Right ventricle myocardium superior (tissue), 1 donor: ENCODE data around the gene UBXN1. TPM values are rescaled to one million over a fixed set of nuclear protein-coding genes. Genes with fewer than 3 reads are reported as not detected.
A peak's percentile ranks its signal among the peaks of the same experiment; 100 is the strongest.

Experiments used
- ATAC-seq: fragments of 200-7000 bp; cut with Tn5 transposase; one replicate; pipeline ENCODE4 v1.9.1; 2020; ENCODE audit warnings: mild to moderate bottlenecking; ENCODE audit not compliant: poor library complexity
- DNase-seq: peaks from one replicate; pipeline ENCODE4 v3.0.0-alpha.2; 2020
- intact Hi-C: fragments of 100-400 bp; cut with DNase I; formaldehyde crosslinking; loops from one replicate; pipeline ENCODE4 v1.11.2; 2022
- long read RNA-seq: library from polyadenylated mRNA; unstranded; transcript quantifications from one replicate; pipeline ENCODE4 v2.0.0, GENCODE V29; 2021
- total RNA-seq: library from RNA; stranded (reverse); fragmentation: NEBNext Ultra II Directional; extraction: Animal tissue kit (Norgen Biotek cat#: 25700); gene quantifications from one replicate; pipeline ENCODE4 v1.2.1, GENCODE V29; 2021
- donor health status: DM: no; HTN: yes; CAD: no; lungs with severe emphysema.

UBXN1 gene, protein sequence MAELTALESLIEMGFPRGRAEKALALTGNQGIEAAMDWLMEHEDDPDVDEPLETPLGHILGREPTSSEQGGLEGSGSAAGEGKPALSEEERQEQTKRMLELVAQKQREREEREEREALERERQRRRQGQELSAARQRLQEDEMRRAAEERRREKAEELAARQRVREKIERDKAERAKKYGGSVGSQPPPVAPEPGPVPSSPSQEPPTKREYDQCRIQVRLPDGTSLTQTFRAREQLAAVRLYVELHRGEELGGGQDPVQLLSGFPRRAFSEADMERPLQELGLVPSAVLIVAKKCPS
- 82.2 TPM for total RNA-seq
- long read RNA-seq, transcript UBXN1-217 (10 exons, 943 nt) = minor isoform, 5 of 168 reads
- long read RNA-seq, transcript UBXN1-202 (9 exons, 1,153 nt) = major isoform, 144 of 168 reads
- long read RNA-seq, partial matches to known transcripts = 7 of 168 reads
- long read RNA-seq, other reads (novel, unspliced or antisense) = 5 of 168 reads

DNA sequence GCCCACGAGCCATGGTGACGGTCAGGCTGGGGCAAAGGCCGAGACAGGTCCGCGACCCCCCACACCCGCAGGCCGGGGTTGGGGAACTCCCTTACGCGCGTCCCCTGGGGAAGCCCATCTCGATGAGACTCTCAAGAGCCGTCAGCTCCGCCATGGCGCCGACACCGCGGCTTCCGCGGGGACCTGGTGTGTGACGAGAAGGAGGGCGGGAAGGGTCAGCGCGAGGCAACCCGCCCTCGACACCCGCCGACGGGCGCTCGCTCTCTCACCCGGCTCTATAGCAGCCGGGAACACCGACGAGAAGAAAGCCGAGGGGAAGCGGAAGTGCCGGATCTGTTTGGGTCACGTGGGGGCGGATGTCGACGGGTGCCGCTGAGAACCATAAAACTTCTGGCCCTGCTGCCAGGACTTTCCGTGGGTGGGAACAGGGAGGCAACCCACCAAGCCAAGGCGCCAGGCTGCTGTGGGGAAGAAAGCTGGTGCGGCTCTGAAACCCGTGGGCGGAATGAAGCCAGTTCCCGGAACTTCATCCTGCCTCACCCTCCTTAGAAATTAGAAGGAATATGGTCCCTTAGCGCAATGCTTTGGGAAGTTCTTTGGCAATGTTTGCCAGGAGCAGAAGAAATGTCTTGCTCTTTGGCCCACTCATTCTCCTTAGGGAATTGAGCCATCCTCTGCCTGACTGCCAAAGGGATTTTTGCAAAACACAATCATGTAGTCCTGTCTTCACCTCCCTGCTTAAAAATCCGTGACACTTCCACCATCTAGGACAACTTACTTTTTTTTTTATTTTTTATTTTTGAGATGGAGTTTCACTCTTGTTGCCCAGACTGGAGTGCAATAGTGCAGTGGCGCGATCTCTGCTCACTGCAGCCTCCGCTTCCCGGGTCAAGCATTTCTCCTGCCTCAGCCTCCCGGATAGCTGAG, at the start of gene UBXN1:
TSS of gene UBXN1 (minus strand) at position 304 of the 927 bp plus-strand sequence. CDS start at position 154, 150 bp downstream.
- peak; percentile 95 for DNase-seq
- intact Hi-C loops = no loop called here
- peak; percentile 91 for ATAC-seq

DNA sequence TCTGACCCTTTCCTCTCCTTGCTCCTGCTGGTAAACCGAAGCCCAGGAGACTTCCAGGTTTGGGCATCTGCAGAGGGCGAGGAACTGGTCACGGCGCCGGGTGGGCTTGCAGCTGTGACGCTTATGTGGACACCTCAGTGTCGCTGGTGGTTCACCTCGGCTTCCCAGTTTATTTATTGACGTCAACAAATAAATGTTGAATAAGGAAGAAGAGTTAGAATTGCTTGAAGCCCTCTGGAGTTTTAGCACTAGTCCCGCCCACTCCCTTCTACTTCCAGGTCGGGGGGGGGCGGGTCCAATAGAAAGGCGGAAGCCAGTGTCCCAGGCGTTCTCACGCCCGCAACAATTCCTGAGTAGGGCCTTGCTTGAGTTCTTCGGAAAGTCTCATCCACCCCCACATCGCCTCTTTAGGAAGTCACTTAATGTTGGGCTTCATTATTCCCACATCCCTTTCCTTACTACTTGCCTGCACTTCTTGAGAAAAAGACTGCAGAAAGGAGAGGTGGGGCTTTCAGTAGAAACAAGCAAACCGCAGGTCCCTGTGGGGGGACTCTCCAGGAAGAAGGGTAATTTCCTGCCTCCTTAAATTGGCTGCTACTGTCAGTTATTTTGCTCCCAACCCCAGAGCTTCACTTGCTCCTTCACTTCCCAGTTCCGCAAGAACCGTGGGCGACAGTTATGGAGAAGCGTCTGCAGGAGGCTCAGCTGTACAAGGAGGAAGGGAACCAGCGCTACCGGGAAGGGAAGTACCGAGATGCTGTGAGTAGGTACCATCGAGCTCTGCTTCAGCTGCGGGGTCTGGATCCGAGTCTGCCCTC, 49.5 kb upstream of the UBXN1 start, which contains the start of gene TTC9C:
TSS of gene TTC9C (plus strand) at position 316 of the 818 bp plus-strand sequence. CDS start at position 679, 363 bp downstream.
- ATAC-seq (peak; percentile 76), DNase-seq (peak; percentile 90)
- intact Hi-C loops = no loop called here

DNA sequence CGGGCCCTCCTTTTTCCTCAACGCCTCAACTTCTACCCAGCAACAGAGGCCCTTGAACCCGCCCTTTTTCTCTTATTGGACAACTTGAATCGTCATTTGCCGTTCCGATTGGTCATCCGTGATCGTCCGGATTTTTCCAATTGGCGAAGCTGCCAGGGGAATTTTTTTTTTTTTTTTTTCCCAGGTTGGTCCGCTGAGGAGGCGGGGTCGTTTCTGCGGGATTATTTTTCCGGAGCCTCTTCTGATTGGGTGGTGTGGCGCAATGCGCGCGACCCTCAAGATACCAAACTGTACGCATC, 48.9 kb upstream of the UBXN1 start:
- ATAC-seq = peak; percentile 83
- DNase-seq = peak; percentile 89
- intact Hi-C loops = no loop called here

DNA sequence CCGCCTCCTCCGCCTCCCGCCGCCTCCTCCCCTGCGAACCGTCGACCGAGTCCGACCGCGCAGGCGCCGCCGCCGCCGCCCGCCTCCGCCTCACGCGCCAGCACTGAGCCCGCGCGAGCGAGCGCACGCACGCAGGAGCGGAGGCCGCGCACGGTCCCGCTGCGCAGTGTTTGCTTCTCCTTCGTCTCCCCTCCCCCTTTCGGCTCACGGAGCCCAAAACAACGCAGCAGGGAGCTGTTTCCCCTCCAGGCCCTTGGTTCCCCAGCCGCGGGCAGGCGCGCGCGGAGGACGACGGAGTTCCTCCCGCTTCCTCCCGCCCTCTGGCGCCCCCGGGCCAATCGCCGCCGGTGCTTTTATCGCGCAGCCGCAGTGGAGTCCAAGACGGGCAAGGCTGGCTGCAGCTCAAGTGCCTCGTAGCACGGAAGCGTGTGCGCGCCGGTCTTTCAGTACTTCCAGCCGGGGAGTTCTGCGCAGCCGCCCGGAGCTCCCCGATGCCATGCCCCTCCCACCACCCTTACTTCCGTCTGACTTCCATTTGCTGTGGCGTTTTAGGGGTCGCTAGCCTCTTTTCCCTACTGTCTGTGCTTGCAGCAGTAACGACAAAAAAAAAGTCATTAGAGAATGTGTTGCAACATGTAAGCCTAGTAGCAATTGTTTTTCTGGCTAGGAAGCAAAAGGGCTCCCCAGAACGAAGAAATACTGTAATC, 48.4 kb upstream of the UBXN1 start, which contains the start of gene HNRNPUL2:
TSS of gene HNRNPUL2 (minus strand) at position 293 of the 707 bp plus-strand sequence. CDS start 301 bp downstream, outside the sequence.
- intact Hi-C loops = no loop called here
- DNase-seq (peak; percentile 99), ATAC-seq (peak; percentile 94)

DNA sequence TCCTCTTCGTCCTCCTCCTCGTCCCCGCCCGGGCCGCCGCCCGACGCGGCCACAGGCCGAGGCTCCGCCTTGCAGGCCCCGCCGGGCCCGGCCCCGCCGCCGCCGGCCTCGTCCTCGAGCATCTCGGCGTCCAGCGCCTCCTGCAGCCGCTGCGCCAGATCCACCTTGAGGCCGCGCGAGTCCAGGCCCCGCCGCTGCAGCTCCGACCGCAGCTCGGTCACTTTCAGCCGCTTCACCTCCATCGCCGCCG, 48.0 kb upstream of the UBXN1 start:
- intact Hi-C loops = no loop called here
- DNase-seq = no peak
- ATAC-seq = peak; percentile 3

DNA sequence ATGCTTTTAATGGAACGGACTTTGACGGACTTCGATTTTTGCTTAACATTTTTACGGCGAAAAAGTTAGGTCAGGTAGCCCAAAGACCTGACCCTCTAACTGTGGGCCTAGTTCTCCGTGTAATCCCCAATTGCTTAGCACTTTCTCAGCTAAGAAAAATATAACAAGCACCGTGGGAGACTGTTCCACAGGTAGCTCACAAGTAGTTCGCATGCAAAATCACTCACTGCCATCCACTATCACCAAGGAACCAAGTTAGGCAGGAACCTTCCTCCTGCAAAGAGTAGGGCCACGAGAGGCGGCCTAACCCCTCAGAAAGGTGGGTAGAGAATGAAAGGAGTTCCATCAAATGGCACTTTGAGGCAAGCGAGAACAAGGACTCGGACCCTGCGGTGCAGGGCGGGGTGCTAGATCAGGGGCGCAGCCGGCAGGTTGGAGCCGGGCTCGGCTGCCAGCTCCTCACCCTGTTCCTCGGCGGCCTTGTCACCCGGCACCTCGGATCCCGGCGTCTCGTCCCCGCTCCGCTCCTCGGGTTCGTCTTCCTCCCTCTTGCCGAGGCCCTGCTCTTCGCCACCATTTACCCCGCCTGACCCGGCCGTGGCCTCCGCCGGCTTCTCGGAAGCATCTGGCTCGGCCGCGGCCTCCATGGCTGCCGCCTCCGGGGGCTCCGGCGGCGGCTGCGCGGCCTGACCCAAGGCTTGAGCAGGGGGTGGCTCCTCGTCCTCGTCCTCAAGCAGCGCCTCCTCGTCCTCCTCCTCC, 47.5 kb upstream of the UBXN1 start:
- DNase-seq = no peak
- intact Hi-C loops = no loop called here
- no peak for ATAC-seq

DNA sequence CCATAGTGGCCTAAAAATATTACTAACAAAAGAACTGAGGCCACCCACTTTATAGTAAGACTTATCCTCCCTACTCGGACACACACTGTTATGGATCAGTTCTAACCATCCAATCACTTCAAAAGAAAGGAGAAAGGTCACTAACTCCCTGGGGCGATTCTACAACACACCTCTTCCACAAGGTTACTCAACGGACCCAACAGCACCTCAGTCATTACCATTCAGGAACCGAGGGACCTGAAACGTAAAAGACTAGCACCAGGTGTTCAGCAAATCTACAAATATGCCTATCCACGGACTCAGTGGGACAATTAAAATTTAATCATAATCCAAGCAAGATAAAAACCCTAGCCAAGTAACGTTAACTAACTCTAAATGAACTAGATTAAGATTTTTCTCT, 46.8 kb upstream of the UBXN1 start:
- DNase-seq (no peak), ATAC-seq (no peak)
- intact Hi-C loops = no loop called here

DNA sequence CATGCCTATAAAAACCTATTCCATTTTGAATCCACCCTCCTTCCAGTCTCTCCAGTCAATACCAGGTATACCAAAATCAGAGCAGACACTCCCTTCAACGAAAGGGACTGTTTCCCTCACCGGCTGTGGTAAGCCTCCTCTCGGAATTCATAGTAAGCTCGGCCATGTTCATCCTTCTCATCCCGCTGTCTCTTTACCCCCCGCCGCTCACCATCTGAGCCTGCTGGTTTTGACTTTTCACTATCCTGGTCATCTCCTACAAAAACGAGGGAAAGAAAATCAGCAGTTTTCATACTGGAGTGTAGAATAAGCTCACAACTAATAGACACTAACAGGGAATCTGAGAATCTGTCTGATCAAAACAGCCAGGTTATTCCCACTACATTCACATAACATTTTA, 45.3 kb upstream of the UBXN1 start:
- intact Hi-C loops = no loop called here
- DNase-seq (no peak), ATAC-seq (no peak)

DNA sequence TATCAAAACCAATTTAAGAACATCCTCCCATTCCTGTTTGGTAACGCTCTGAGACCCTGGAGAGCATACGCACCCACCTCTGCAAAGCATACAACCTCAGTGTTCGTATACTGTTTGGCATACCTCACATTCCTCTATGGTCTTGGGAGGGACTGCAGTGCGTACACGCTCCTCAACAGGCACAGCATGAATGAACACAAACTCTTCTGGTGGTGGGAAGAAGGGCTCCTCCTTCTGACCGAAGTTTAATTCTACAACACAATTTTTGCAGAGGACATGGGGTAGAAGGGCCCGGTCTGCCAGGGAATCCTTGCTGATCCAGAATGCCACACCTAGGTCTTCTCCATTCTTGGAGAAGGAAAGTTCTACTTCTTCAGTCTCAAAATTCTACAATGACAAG, 43.1 kb upstream of the UBXN1 start:
- ATAC-seq = no peak
- intact Hi-C loops = no loop called here
- DNase-seq = no peak

DNA sequence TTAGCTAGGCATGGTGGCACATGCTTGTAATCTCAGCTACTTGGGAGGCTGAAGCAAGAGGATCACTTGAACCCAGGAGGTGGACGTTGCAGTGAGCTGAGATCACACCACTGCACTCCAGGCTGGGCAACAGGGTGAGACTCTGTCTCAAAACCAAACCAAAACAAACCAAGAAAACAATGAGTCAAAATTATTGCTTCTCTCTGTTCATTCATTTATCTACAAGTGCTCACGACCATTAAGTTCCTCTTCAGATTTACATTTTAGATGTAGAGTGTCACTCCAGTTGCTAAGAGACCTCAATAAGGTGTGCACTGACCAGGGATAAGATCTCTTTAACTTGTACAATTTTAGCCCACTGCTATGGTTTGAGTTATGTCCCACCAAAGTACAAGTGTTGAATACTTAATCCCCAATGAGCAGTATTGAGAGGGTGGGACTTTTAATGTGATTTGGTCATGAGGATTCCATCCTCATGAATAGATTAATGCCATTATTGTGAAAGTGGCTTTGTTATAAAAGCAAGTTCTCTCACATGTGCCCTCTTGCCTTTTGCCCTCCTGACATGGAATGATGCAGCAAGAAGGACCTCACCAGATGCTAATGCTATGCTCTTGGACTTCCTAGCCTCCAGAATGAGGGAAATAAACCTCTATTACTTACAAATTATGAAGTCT, 40.6 kb upstream of the UBXN1 start:
- ATAC-seq = no peak
- intact Hi-C loops = no loop called here
- no peak for DNase-seq

DNA sequence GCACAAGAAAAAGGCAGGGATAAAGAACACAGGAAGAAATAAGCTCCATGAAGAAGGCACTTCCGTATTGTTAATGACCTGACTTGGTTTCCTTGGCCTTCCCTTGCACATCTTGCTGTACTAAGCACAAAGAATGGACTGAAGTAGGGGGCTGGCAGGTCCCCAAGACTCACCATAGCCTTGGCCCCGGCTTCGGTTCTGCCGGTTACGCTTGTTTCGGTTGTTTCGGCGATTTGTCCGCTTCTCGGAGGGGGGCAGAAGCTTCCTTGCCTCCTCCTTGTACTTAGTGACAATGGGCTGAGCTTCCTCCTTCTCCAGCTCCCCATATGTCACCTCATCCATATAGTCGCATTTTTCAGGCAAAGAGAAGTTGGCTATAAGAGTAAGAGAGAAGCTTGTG, 37.9 kb upstream of the UBXN1 start:
- ATAC-seq (no peak), DNase-seq (no peak)
- intact Hi-C loops = no loop called here

DNA sequence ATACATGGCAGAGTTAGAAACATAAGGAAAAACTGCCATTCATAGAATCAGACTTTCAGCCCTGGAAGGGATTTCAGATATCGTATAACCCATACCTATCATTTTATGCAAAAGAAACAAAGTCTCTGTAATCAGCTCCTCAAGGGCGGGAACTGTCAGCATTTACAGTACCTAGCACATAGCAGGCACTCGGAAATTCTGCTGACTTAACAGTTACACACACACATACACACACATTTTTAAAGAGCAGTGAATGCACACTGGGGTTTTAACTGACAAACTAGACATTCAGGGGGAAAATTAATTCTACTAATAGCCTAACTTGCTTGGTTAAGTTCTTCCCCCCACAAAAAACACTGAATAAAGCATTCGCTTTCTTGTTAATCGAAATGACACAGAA, 37.3 kb upstream of the UBXN1 start:
- ATAC-seq = no peak
- intact Hi-C loops = no loop called here

DNA sequence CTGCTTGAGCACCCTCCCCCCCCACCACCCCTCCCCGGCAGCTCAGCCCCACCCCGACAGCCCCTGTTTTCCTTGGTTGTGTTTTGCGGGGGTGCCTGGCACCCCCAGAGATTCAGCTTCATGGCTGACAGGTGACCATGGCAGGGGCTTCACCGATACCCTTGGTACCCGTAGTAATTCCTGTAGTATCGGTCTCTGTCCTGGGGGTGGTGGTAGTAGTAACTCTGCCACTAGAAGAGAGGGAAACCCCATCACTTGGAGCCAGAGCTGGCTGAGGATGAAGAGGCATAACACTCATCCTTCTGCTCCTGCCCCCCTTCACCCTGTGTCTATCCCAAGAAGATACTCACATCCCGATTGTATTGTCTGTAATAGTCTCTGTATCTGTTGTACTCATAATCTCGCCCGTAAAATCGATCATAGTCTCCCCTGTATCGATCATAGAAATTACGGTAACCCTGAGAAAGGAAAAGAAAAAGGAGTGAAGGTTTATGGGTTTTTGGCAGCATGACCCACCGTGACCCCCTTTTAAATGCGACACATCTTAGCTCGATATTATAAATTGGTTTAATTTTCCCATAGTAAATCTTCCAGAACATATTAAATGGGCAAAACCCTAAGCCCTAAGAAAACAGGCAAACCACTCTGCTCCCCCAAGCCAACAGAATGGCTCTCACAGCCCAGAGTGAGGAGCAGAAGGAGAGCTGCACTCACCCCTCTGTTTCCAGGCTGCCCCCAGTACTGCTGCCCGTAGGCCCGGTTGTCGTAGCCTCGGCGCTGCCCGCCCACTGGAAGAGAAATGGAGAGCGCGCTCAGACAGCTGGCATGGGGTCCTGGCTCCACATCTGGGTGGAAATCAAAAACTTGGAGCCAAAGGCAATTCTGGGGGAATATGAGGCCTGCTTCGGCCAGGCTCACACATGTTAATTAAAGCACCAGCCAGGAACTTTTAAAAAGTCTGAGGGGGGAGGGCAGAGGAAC, 36.6 kb upstream of the UBXN1 start:
- no peak for ATAC-seq
- no peak for DNase-seq
- intact Hi-C loops = no loop called here

More for the DNA sequence above, 37.3 kb upstream of the UBXN1 start:
- DNase-seq = no peak

DNA sequence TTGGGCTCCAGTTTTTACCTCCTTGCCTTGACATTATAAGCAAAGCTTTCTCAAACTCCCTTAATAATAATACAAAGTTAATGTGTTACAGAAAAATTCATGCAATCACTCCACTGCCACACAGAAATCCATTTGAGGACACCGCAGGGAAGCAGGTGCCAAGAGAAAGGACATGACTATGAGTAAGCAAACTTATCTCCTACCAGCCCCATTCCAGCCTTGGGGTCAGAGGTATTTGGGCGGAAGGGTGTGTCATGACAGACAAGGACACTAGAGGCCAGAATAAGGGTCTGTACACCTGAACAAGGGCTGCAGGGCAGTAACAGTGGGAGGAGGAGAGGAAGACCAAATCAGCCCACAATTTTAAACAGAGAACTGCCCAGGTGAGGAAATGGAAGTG, 34.5 kb upstream of the UBXN1 start:
- peak; percentile 10 for ATAC-seq
- no peak for DNase-seq
- intact Hi-C loops = no loop called here

DNA sequence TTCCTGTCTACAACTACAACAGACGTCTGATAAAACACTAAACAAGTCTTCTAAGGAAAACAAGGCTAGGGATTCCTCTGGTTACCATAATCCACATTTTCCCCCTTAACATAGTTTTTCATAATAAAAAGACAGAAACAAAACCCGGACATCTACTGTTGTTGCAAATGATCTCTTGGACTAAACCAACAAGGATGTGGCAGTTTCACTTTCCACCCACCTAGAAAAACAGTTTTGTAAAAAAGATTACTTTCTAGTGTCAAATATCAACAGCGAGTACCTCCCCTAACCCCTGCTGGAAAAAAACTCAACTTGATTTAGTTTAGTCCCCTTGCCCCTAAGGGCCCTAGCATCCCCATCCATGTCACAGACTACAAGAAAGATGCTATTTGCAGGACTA, 34.0 kb upstream of the UBXN1 start:
- DNase-seq (no peak), ATAC-seq (no peak)
- intact Hi-C loops = no loop called here

DNA sequence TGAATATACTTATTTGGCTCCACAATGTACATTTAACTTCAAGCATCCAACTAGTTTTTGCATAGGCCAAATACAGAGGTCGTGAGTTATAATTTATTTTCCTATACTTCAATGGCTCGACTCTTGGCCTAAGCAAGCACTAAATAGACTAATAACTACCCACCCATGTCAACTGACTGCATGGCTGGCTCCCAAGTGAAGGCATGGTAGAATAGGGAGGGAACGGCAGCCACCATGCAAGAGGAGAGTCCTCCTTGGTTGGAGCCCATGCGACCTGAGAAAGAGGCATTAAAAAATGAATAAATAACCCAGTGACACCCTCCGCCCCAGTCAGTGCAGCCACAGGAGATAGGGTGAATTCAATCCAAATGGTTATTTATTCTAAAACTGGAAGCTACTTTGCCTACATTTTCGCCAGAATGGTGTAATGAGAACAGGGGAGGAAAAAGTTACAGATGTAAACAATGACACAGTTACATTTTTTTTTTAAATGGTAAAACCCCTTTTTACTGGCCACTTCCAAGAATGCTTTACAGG, 33.5 kb upstream of the UBXN1 start:
- no peak for ATAC-seq
- no peak for DNase-seq
- intact Hi-C loops = no loop called here
